GM12878 (cell line): Measurements from ENCODE around the gene CNTNAP2. TPM values are rescaled to one million over a fixed set of nuclear protein-coding genes. Genes with fewer than 3 reads are reported as not detected.

Experiments
- ATAC-seq: fragments of 200-7000 bp; cut with Tn5 transposase; 3 replicates; pipeline ENCODE4 v1.9.1; 2020; ENCODE audit warnings: mild to moderate bottlenecking, moderate library complexity
- BruUV-seq: library from RNA; stranded (reverse); fragments of 400-500 nt; replicated peaks from 2 replicates; lab custom pipeline; 2021; lab: Mats Ljungman, UMichigan
- CTCF ChIA-PET: fragments of 300-600 bp; sonication (Branson Sonifier 250); formaldehyde crosslinking; extraction: SDS; loops from one replicate; lab custom pipeline; 2021; ENCODE audit warnings: inconsistent platforms; lab: Yijun Ruan, JAX
- POLR2A ChIA-PET: fragments of 350-600 bp; formaldehyde crosslinking; extraction: SDS; loops from one replicate; lab custom pipeline; 2021; ENCODE audit warnings: inconsistent platforms; lab: Charles Lee
- RAD21 ChIA-PET: fragments of 300-600 bp; sonication (Branson Sonifier 250); formaldehyde crosslinking; loops from one replicate; lab custom pipeline; 2023; ENCODE audit warnings: antibody characterized with exemption; ENCODE audit not compliant: unreplicated experiment; lab: Charles Lee
- SMC1A ChIA-PET: fragments of 300-600 bp; sonication (Branson Sonifier 250); formaldehyde crosslinking; loops from one replicate; lab custom pipeline; 2023; ENCODE audit not compliant: unreplicated experiment, uncharacterized antibody; lab: Charles Lee
- DNase-seq: peaks from one replicate; pipeline ENCODE4 v3.0.0-alpha.2; 2011; ENCODE audit warnings: low read depth, low spot score
- FAIRE-seq: peaks from 3 replicates; lab custom pipeline; 2011; peaks lifted over from hg19 to GRCh38; lab: Jason Lieb, UNC
- H2AFZ ChIP-seq: 2 replicates; pipeline ENCODE4 v1.6.0; 2011; ENCODE audit warnings: low read depth, low read length, control low read depth; ENCODE audit not compliant: control insufficient read depth
- H3K27ac ChIP-seq: 2 replicates; pipeline ENCODE4 v1.5.1; 2011; ENCODE audit warnings: control low read depth; ENCODE audit not compliant: control insufficient read depth, insufficient read depth
- H3K27me3 ChIP-seq, 2 experiments: replicated peaks in 1 of 2; 2 replicates each; pipeline versions ENCODE4 v1.6.0 to v1.6.1; 2011; ENCODE audit warnings: low read length in 1 of 2; ENCODE audit not compliant: control insufficient read depth in 2 of 2, insufficient read depth in 2 of 2
- H3K36me3 ChIP-seq, 2 experiments: 2 replicates each; pipeline ENCODE4 v1.5.1; 2011; ENCODE audit warnings: low read length in 1 of 2; ENCODE audit not compliant: control insufficient read depth in 2 of 2, insufficient read depth in 2 of 2
- H3K4me1 ChIP-seq: 2 replicates; pipeline ENCODE4 v1.6.1; 2011; ENCODE audit warnings: mild to moderate bottlenecking, low read length, moderate library complexity, mixed read lengths; ENCODE audit not compliant: control insufficient read depth, insufficient read depth
- H3K4me2 ChIP-seq: 2 replicates; pipeline ENCODE4 v1.6.0; 2011; ENCODE audit warnings: control low read depth; ENCODE audit not compliant: control insufficient read depth, insufficient read depth
- H3K4me3 ChIP-seq: fragments of 200-600 bp; sonication (generic); 2 replicates; pipeline ENCODE4 v1.5.1; 2016
- H3K79me2 ChIP-seq: 2 replicates; pipeline ENCODE4 v1.6.0; 2011; ENCODE audit warnings: low read length; ENCODE audit not compliant: control insufficient read depth, insufficient read depth
- H3K9ac ChIP-seq: 2 replicates; pipeline ENCODE4 v1.8.0; 2011; ENCODE audit warnings: low read length, control low read depth, mixed read lengths; ENCODE audit not compliant: control insufficient read depth, insufficient read depth
- H3K9me3 ChIP-seq: replicated peaks from 3 replicates; pipeline ENCODE4 v1.5.1; 2011; ENCODE audit warnings: mild to moderate bottlenecking, low read length; ENCODE audit not compliant: control insufficient read depth, insufficient read depth
- H4K20me1 ChIP-seq: 2 replicates; pipeline ENCODE4 v1.6.0; 2011; ENCODE audit not compliant: control insufficient read depth, insufficient read depth
- BMI1 ChIP-seq: fragments of 450-650 bp; IDR thresholded peaks from 2 replicates; pipeline ENCODE4 v1.6.1; 2016; ENCODE audit warnings: mild to moderate bottlenecking, moderate library complexity, borderline replicate concordance
- FOXK2 ChIP-seq: fragments of 450-650 bp; IDR thresholded peaks from 2 replicates; pipeline ENCODE4 v1.6.1; 2017; ENCODE audit warnings: mild to moderate bottlenecking, moderate library complexity
- HDAC2 ChIP-seq: fragments of 200-600 bp; sonication (generic); IDR thresholded peaks from 2 replicates; pipeline ENCODE4 v1.6.1; 2017
- KDM1A ChIP-seq: fragments of 200-600 bp; sonication (generic); IDR thresholded peaks from 2 replicates; pipeline ENCODE4 v1.6.1; 2016; ENCODE audit warnings: borderline replicate concordance
- RAD21 ChIP-seq: IDR thresholded peaks from 2 replicates; pipeline ENCODE4 v1.6.1; 2011; ENCODE audit warnings: mild to moderate bottlenecking, low read depth, low read length, moderate library complexity; ENCODE audit not compliant: insufficient read depth
- RB1 ChIP-seq: fragments of 450-650 bp; formaldehyde crosslinking; IDR thresholded peaks from 2 replicates; pipeline ENCODE4 v1.6.1; 2017; ENCODE audit warnings: mild to moderate bottlenecking, borderline replicate concordance
- SMAD5 ChIP-seq: IDR thresholded peaks from 2 replicates; pipeline ENCODE4 v1.6.1; 2016; ENCODE audit warnings: antibody characterized with exemption, low read depth
- SP1 ChIP-seq: IDR thresholded peaks from one replicate; pipeline ENCODE4 v1.6.1; 2011; ENCODE audit warnings: low read depth, low read length
- SREBF1 ChIP-seq: IDR thresholded peaks from 2 replicates; pipeline ENCODE4 v1.6.1; 2012; ENCODE audit warnings: mild to moderate bottlenecking, low read length
- STAT3 ChIP-seq: IDR thresholded peaks from 2 replicates; pipeline ENCODE4 v1.6.1; 2011; ENCODE audit warnings: low read depth, low read length, improper control_type of control experiment
- SUPT20H ChIP-seq: IDR thresholded peaks from 2 replicates; pipeline ENCODE4 v1.6.1; 2011; ENCODE audit warnings: low read depth, mild to moderate bottlenecking, low read length, moderate library complexity, borderline replicate concordance; ENCODE audit not compliant: control insufficient read depth
- ZSCAN29 ChIP-seq: fragments of 450-650 bp; IDR thresholded peaks from 2 replicates; pipeline ENCODE4 v1.6.1; 2017; ENCODE audit warnings: mild to moderate bottlenecking, moderate library complexity
- WGBS: methylation state at CpG from one replicate; pipeline ENCODE4 v1.1.6; 2016; ENCODE audit warnings: low lambda C conversion rate; ENCODE audit not compliant: insufficient replicate concordance, insufficient coverage; ENCODE audit errors: missing lambda C conversion rate; 5-methylcytosine and 5-hydroxymethylcytosine counted together
- in situ Hi-C: fragments of 300-500 bp; cut with MboI; formaldehyde crosslinking; loops from 9 replicates; pipeline ENCODE4 v1.14.3; 2018; ENCODE audit warnings: mixed read lengths
- intact Hi-C: fragments of 100-400 bp; cut with micrococcal nuclease; formaldehyde crosslinking; loops from one replicate; pipeline ENCODE4 v1.14.2; 2022; ENCODE audit not compliant: unreplicated experiment
- polyA plus RNA-seq, 11 experiments: library from polyadenylated mRNA; depleted of rRNA in 4 of 11; unstranded in 6 of 11; stranded (reverse) in 5 of 11; fragments of >200 nt; fragmentation: Nextera tagmentation in 4 of 11; fragmentation: Illumina TruSeq in 1 of 11; extraction: Ambion mirVana in 4 of 11; extraction: Trizol in 1 of 11; gene quantifications; 1 replicate in 1 of 11; 2 replicates in 10 of 11; pipeline versions ENCODE4 v1.2.1 to v1.2.3, GENCODE V29; 2011 to 2016; ENCODE audit warnings: inconsistent platforms in 2 of 11, missing spikeins in 2 of 11, low read depth in 1 of 11
- total RNA-seq, 4 experiments: library from RNA; depleted of rRNA in 3 of 4; stranded (reverse); fragments of >200 nt in 3 of 4; fragmentation: Illumina TruSeq in 1 of 4; extraction: Trizol in 1 of 4; gene quantifications; 2 replicates each; pipeline versions ENCODE4 v1.2.1 to v1.2.3, GENCODE V29; 2013 to 2021
- TF ChIP-seq, protein P1 (sequence below): fragments of 450-650 bp; IDR thresholded peaks from 2 replicates; pipeline ENCODE4 v1.6.1; 2017; ENCODE audit warnings: mild to moderate bottlenecking, moderate library complexity
- TF ChIP-seq, protein P2 (sequence below): fragments of 450-650 bp; IDR thresholded peaks from 2 replicates; pipeline ENCODE4 v1.6.1; 2018; ENCODE audit warnings: borderline replicate concordance, mild to moderate bottlenecking; ENCODE audit not compliant: partially characterized antibody
- TF ChIP-seq, protein P3 (sequence below): IDR thresholded peaks from 2 replicates; pipeline ENCODE4 v1.6.1; 2011; ENCODE audit warnings: low read depth, low read length, improper control_type of control experiment, borderline replicate concordance

The CNTNAP2 gene
- total and polyA plus RNA-seq, 10 of the 15 experiments (the other 5 are each of a cell fraction or from before 2014, with no cell fraction given): 0.03 to 0.08 (median 0.03) TPM; not detected in 7

DNA sequence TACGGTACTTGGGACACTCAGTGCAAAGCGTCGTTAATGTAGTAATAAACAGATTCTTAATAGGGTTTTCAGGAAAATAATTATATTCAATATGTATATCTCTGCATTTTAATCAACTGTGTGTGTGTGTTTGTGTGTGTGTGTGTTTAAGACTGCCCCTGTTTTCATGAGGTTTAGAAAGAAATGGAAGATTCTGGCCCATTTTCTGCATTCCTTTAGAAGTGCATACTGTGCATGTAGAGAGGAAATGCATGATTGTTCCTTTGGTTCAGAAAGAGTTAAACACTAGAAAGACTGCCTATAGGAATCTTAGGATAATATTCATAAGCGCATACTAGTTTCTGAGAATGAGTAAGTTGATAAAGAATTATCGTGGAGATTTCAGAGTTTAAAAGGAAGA, 975 bp downstream of the CNTNAP2 start:
- no peak overlapping the region for H3K4me3 ChIP-seq

DNA sequence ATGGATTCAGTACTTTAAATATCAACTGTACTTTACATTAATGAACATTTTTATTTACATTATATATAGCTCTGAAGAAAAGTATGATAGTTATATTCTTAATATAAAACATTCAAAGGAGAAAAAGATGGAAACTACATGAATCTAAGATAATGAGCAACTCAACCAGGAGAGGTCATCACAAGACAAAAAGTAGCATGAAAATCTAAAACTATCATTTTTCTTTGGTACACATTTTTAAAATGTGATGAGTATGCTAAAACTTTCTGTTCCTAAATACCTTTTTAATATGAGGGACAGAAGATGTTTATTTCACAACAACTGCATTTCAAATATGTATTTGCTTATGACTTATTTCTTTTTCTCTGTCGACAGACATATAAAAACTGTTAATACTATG, 2.4 kb downstream of the CNTNAP2 start:
- Histone ChIP-seq H3K79me2 (no peaks in the 10 kb centered on the region), H3K4me3 (no peak overlapping the region), H3K4me2 (no peak overlapping the region), H3K27me3 (no peaks in the 10 kb centered on the region), H3K36me3 (no peaks in the 10 kb centered on the region), H3K27ac (no peak overlapping the region), H4K20me1 (no peaks in the 10 kb centered on the region), H2AFZ (no peak overlapping the region), H3K4me1 (no peaks in the 10 kb centered on the region), H3K9me3 (no peaks in the 10 kb centered on the region), H3K9ac (no peak overlapping the region)
- SMC1A ChIA-PET: no interaction called here
- POLR2A ChIA-PET: no interaction called here
- WGBS: 19% methylated on average over 1 of the region's 1 CpG
- intact Hi-C loops: no loop called here
- RAD21 ChIA-PET: no interaction called here
- in situ Hi-C loops: no loop called here
- ATAC-seq: no peak
- CTCF ChIA-PET: no interaction called here
- no TSS peak for BruUV-seq
- FAIRE-seq: no peak
- DNase-seq: no peak
- no peak for TF ChIP-seq SMAD5
- TF ChIP-seq, protein P1, sequence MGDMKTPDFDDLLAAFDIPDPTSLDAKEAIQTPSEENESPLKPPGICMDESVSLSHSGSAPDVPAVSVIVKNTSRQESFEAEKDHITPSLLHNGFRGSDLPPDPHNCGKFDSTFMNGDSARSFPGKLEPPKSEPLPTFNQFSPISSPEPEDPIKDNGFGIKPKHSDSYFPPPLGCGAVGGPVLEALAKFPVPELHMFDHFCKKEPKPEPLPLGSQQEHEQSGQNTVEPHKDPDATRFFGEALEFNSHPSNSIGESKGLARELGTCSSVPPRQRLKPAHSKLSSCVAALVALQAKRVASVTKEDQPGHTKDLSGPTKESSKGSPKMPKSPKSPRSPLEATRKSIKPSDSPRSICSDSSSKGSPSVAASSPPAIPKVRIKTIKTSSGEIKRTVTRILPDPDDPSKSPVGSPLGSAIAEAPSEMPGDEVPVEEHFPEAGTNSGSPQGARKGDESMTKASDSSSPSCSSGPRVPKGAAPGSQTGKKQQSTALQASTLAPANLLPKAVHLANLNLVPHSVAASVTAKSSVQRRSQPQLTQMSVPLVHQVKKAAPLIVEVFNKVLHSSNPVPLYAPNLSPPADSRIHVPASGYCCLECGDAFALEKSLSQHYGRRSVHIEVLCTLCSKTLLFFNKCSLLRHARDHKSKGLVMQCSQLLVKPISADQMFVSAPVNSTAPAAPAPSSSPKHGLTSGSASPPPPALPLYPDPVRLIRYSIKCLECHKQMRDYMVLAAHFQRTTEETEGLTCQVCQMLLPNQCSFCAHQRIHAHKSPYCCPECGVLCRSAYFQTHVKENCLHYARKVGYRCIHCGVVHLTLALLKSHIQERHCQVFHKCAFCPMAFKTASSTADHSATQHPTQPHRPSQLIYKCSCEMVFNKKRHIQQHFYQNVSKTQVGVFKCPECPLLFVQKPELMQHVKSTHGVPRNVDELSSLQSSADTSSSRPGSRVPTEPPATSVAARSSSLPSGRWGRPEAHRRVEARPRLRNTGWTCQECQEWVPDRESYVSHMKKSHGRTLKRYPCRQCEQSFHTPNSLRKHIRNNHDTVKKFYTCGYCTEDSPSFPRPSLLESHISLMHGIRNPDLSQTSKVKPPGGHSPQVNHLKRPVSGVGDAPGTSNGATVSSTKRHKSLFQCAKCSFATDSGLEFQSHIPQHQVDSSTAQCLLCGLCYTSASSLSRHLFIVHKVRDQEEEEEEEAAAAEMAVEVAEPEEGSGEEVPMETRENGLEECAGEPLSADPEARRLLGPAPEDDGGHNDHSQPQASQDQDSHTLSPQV: no peak
- TF ChIP-seq RAD21: no peak
- TF ChIP-seq BMI1: no peak
- TF ChIP-seq, protein P2, sequence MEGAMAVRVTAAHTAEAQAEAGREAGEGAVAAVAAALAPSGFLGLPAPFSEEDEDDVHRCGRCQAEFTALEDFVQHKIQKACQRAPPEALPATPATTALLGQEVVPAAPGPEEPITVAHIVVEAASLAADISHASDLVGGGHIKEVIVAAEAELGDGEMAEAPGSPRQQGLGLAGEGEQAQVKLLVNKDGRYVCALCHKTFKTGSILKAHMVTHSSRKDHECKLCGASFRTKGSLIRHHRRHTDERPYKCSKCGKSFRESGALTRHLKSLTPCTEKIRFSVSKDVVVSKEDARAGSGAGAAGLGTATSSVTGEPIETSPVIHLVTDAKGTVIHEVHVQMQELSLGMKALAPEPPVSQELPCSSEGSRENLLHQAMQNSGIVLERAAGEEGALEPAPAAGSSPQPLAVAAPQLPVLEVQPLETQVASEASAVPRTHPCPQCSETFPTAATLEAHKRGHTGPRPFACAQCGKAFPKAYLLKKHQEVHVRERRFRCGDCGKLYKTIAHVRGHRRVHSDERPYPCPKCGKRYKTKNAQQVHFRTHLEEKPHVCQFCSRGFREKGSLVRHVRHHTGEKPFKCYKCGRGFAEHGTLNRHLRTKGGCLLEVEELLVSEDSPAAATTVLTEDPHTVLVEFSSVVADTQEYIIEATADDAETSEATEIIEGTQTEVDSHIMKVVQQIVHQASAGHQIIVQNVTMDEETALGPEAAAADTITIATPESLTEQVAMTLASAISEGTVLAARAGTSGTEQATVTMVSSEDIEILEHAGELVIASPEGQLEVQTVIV: no peak
- TF ChIP-seq ZSCAN29: no peak

More for the DNA sequence above, 975 bp downstream of the CNTNAP2 start:
- Histone ChIP-seq H3K79me2 (no peaks in the 10 kb centered on the region), H3K9ac (no peak overlapping the region), H3K4me2 (no peak overlapping the region), H3K27ac (no peak overlapping the region), H3K27me3 (no peaks in the 10 kb centered on the region), H4K20me1 (no peaks in the 10 kb centered on the region), H3K36me3 (no peaks in the 10 kb centered on the region), H3K9me3 (no peaks in the 10 kb centered on the region), H2AFZ (no peak overlapping the region), H3K4me1 (no peaks in the 10 kb centered on the region)
- DNase-seq (no peak), ATAC-seq (no peak), FAIRE-seq (no peak)
- SMC1A ChIA-PET: no interaction called here
- no TSS peak for BruUV-seq
- TF ChIP-seq, protein P3, sequence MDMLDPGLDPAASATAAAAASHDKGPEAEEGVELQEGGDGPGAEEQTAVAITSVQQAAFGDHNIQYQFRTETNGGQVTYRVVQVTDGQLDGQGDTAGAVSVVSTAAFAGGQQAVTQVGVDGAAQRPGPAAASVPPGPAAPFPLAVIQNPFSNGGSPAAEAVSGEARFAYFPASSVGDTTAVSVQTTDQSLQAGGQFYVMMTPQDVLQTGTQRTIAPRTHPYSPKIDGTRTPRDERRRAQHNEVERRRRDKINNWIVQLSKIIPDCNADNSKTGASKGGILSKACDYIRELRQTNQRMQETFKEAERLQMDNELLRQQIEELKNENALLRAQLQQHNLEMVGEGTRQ: no peak
- no peak for TF ChIP-seq SREBF1
- TF ChIP-seq FOXK2: no peak
- no peak for TF ChIP-seq SUPT20H
- TF ChIP-seq STAT3: no peak
- TF ChIP-seq SP1: no peak
- TF ChIP-seq HDAC2: no peak
- TF ChIP-seq KDM1A: no peak
- no peak for TF ChIP-seq RB1
- RAD21 ChIA-PET: no interaction called here
- in situ Hi-C loops: no loop called here
- 49% methylated on average over 5 of the region's 5 CpGs for WGBS
- intact Hi-C loops: no loop called here
- POLR2A ChIA-PET: no interaction called here
- CTCF ChIA-PET: no interaction called here
